Measurements from ENCODE around the gene MKS1.

DNA sequence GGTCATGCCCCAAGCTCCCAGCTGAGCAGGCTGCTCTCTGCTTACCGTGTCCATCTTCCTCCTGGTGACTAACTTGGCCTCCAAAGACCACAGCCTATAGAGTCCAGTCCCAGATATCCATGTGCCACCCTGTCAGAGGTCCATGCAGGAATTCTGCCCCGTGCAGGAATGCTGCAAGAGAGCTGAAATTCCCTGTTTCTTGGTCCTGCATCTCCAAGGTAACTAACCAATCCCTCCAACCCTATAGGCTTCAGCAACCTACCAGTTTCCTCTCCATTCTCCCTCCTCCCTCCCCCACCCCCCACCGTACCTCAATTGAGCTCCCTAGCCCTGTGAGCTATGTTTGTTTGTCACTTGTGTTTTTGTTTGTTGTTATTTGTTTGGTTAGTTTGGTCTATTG lies 9.6 kb upstream of the MKS1 start:
- TF ChIP-seq, protein P1, sequence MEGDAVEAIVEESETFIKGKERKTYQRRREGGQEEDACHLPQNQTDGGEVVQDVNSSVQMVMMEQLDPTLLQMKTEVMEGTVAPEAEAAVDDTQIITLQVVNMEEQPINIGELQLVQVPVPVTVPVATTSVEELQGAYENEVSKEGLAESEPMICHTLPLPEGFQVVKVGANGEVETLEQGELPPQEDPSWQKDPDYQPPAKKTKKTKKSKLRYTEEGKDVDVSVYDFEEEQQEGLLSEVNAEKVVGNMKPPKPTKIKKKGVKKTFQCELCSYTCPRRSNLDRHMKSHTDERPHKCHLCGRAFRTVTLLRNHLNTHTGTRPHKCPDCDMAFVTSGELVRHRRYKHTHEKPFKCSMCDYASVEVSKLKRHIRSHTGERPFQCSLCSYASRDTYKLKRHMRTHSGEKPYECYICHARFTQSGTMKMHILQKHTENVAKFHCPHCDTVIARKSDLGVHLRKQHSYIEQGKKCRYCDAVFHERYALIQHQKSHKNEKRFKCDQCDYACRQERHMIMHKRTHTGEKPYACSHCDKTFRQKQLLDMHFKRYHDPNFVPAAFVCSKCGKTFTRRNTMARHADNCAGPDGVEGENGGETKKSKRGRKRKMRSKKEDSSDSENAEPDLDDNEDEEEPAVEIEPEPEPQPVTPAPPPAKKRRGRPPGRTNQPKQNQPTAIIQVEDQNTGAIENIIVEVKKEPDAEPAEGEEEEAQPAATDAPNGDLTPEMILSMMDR (IDR thresholded peaks at IDR 0.05; ENCODE audit: low read depth, low read length), result no peak
- TF ChIP-seq EZH2phosphoT487 (IDR thresholded peaks at IDR 0.05; ENCODE audit: low read depth), result no peak
